HCT116 (cell line): Measurements from ENCODE around the gene KRTAP11-1.

Experiments
- CEBPB ChIP-seq: IDR thresholded peaks from 2 replicates; pipeline ENCODE4 v1.6.1; 2012; ENCODE audit warnings: low read depth
- EZH2phosphoT487 ChIP-seq: fragments of 200-600 bp; IDR thresholded peaks from 2 replicates; pipeline ENCODE4 v1.6.1; 2018; ENCODE audit warnings: antibody characterized with exemption, borderline replicate concordance
- POLR2A ChIP-seq: IDR thresholded peaks from 2 replicates; pipeline ENCODE4 v1.7.0; 2011; ENCODE audit warnings: borderline replicate concordance; ENCODE audit not compliant: insufficient read depth, insufficient read length; ENCODE audit errors: extremely low read depth
- POLR2AphosphoS5 ChIP-seq: IDR thresholded peaks from 2 replicates; pipeline ENCODE4 v1.6.1; 2011; ENCODE audit warnings: mild to moderate bottlenecking, low read depth, low read length, moderate library complexity
- SIN3A ChIP-seq: IDR thresholded peaks from 2 replicates; pipeline ENCODE4 v1.6.1; 2012; ENCODE audit warnings: low read depth
- SP1 ChIP-seq: IDR thresholded peaks from 2 replicates; pipeline ENCODE4 v1.6.1; 2012; ENCODE audit warnings: low read depth
- TCF7L2 ChIP-seq: IDR thresholded peaks from 2 replicates; pipeline ENCODE4 v1.7.0; 2011; ENCODE audit warnings: borderline replicate concordance, inconsistent platforms; ENCODE audit not compliant: insufficient read depth, insufficient read length; ENCODE audit errors: extremely low read depth
- ZNF274 ChIP-seq: fragments of 200-500 bp; sonication (Bioruptor generic); IDR thresholded peaks from 2 replicates; pipeline ENCODE4 v1.6.1; 2014; ENCODE audit warnings: mild to moderate bottlenecking, low read depth, low read length, inconsistent platforms
- TF ChIP-seq, protein P1 (sequence below), 3 experiments: fragments of 200-600 bp in 1 of 3; sonication (generic) in 1 of 3; IDR thresholded peaks in 2 of 3; conservative IDR thresholded peaks in 1 of 3; 2 replicates each; pipeline ENCODE4 v1.5.1; 2012 to 2017; ENCODE audit warnings: low read depth in 2 of 3, low read length in 2 of 3, antibody characterized with exemption in 1 of 3, borderline replicate concordance in 1 of 3, control low read depth in 1 of 3, mild to moderate bottlenecking in 1 of 3, mixed read lengths in 1 of 3, mixed run types in 1 of 3, moderate library complexity in 1 of 3; ENCODE audit not compliant: insufficient read depth in 1 of 3
- TF ChIP-seq, protein P2 (sequence below): IDR thresholded peaks from 2 replicates; pipeline ENCODE4 v1.6.1; 2012
- TF ChIP-seq, protein P3 (sequence below): IDR thresholded peaks from 2 replicates; pipeline ENCODE4 v1.6.1; 2012; ENCODE audit warnings: low read depth
- TF ChIP-seq, protein P4 (sequence below): IDR thresholded peaks from 2 replicates; pipeline ENCODE4 v1.6.1; 2012

DNA sequence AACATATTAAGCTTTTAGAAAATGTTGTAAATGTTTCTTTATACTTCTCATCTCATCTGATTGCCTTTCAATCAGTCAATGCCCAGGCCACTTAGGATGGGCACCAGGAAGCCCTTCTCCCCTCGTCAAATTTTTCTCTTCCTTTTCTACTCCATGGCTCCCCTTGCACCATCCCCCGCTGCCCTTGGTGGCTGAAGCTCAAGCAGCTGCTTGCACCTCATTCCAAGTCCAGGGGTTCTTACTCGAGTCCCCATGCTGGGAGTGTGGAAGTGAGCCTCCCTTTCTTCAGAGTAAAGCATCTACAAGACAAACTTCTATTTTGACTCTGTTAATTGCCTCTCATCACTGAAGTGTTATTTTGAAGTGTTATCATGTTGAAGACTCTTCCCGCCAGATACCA, 39.7 kb upstream of the KRTAP11-1 start:
- TF ChIP-seq EZH2phosphoT487 (no peak), SP1 (no peak), ZNF274 (no peak), POLR2AphosphoS5 (no peak), SIN3A (no peak), POLR2A (no peak), TCF7L2 (no peak), CEBPB (no peak)
- TF ChIP-seq, protein P1, sequence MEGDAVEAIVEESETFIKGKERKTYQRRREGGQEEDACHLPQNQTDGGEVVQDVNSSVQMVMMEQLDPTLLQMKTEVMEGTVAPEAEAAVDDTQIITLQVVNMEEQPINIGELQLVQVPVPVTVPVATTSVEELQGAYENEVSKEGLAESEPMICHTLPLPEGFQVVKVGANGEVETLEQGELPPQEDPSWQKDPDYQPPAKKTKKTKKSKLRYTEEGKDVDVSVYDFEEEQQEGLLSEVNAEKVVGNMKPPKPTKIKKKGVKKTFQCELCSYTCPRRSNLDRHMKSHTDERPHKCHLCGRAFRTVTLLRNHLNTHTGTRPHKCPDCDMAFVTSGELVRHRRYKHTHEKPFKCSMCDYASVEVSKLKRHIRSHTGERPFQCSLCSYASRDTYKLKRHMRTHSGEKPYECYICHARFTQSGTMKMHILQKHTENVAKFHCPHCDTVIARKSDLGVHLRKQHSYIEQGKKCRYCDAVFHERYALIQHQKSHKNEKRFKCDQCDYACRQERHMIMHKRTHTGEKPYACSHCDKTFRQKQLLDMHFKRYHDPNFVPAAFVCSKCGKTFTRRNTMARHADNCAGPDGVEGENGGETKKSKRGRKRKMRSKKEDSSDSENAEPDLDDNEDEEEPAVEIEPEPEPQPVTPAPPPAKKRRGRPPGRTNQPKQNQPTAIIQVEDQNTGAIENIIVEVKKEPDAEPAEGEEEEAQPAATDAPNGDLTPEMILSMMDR (IDR thresholded peaks at IDR 0.05 in 2 of 3, conservative IDR thresholded peaks at IDR 0.05 in 1 of 3; ENCODE audit: borderline replicate concordance in 1 of 3, insufficient read depth in 1 of 3, low read depth in 2 of 3, low read length in 2 of 3), result no peak
- TF ChIP-seq, protein P2, sequence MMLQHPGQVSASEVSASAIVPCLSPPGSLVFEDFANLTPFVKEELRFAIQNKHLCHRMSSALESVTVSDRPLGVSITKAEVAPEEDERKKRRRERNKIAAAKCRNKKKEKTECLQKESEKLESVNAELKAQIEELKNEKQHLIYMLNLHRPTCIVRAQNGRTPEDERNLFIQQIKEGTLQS, result no peak
- TF ChIP-seq, protein P3, sequence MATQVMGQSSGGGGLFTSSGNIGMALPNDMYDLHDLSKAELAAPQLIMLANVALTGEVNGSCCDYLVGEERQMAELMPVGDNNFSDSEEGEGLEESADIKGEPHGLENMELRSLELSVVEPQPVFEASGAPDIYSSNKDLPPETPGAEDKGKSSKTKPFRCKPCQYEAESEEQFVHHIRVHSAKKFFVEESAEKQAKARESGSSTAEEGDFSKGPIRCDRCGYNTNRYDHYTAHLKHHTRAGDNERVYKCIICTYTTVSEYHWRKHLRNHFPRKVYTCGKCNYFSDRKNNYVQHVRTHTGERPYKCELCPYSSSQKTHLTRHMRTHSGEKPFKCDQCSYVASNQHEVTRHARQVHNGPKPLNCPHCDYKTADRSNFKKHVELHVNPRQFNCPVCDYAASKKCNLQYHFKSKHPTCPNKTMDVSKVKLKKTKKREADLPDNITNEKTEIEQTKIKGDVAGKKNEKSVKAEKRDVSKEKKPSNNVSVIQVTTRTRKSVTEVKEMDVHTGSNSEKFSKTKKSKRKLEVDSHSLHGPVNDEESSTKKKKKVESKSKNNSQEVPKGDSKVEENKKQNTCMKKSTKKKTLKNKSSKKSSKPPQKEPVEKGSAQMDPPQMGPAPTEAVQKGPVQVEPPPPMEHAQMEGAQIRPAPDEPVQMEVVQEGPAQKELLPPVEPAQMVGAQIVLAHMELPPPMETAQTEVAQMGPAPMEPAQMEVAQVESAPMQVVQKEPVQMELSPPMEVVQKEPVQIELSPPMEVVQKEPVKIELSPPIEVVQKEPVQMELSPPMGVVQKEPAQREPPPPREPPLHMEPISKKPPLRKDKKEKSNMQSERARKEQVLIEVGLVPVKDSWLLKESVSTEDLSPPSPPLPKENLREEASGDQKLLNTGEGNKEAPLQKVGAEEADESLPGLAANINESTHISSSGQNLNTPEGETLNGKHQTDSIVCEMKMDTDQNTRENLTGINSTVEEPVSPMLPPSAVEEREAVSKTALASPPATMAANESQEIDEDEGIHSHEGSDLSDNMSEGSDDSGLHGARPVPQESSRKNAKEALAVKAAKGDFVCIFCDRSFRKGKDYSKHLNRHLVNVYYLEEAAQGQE, result no peak
- TF ChIP-seq, protein P4, sequence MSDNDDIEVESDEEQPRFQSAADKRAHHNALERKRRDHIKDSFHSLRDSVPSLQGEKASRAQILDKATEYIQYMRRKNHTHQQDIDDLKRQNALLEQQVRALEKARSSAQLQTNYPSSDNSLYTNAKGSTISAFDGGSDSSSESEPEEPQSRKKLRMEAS, result no peak
